ENCODE measurements around the gene AQP2. TPM values are rescaled to one million over a fixed set of nuclear protein-coding genes. Genes with fewer than 3 reads are reported as not detected.

The AQP2 gene
- total and polyA plus RNA-seq, 2 of the 4 experiments (the other 2 are of a cell fraction), result not detected

GRCh38 chr12:49961993-49962764 lies 11.6 kb downstream of the AQP2 start:
- no peaks in the 10 kb centered on the region for H4K20me1 ChIP-seq (ENCODE audit: insufficient read depth, low read length)
- DNase-seq (no peak), ATAC-seq (ENCODE audit: low read depth) (no peak)
- POLR2A ChIA-PET (ENCODE audit: unreplicated experiment), result no interaction called here
- H3K27me3 ChIP-seq (ENCODE audit: control insufficient read depth, insufficient read depth, low read length), result peaks cover 90% of the 10 kb centered on the region
- H2BK15ac ChIP-seq (ENCODE audit: low read depth, low read length), result no peak overlapping the region
- no peak overlapping the region for H3K56ac ChIP-seq (ENCODE audit: extremely low read depth, insufficient read depth, low read length)
- no peak overlapping the region for H3K4me3 ChIP-seq (ENCODE audit: insufficient read depth, low read depth, low read length)
- H2BK5ac ChIP-seq (ENCODE audit: low read depth, low read length, poor library complexity, severe bottlenecking), result no peak overlapping the region
- intact Hi-C loops (cut with micrococcal nuclease) (loop anchor here (10.0 kb wide), 1 partner anchor 213 kb away; no protein-coding TSS in a partner anchor), in situ Hi-C loops (cut with MboI; ENCODE audit: low sequenced_read_pairs) (loop anchor here (10.0 kb wide), 1 partner anchor 187 kb away; no protein-coding TSS in a partner anchor), dilution Hi-C loops (cut with HindIII; ENCODE audit: low sequenced_read_pairs, unreplicated experiment) (no loop called here)
- H2AFZ ChIP-seq (replicated peaks; ENCODE audit: low read length, poor library complexity), result no peak overlapping the region
- no peak overlapping the region for H3K27ac ChIP-seq (ENCODE audit: insufficient read depth, low read length)
- no peak overlapping the region for H3K23ac ChIP-seq (ENCODE audit: low read depth, low read length)
- H3K4me1 ChIP-seq (ENCODE audit: control insufficient read depth, insufficient read depth, low read length), result no peaks in the 10 kb centered on the region
- no TSS peak for BruUV-seq (replicated peaks)
- 61% methylated on average over 21 of the region's 37 CpGs; no CpG with 5 or more reads in 1 of the 2 experiments for WGBS, 2 experiments (ENCODE audit: extremely low coverage in 2 of 2, insufficient read length in 1 of 2)
- H4K5ac ChIP-seq (ENCODE audit: low read depth, low read length), result no peak overlapping the region
- H2AK9ac ChIP-seq (replicated peaks; ENCODE audit: low read depth, low read length, poor library complexity), result no peak overlapping the region
- no peaks in the 10 kb centered on the region for H3K9me3 ChIP-seq (ENCODE audit: control insufficient read depth, insufficient read depth, low read length)
- H3K9ac ChIP-seq (ENCODE audit: low read depth, low read length), result no peak overlapping the region
- CTCF ChIA-PET, result interaction anchor here (0.9 kb wide), 1 partner anchor 16 kb away, joined by 3 read pairs; no protein-coding TSS in a partner anchor
- H2BK120ac ChIP-seq (ENCODE audit: low read depth, low read length), result no peak overlapping the region
- no peaks in the 10 kb centered on the region for H3K79me1 ChIP-seq (ENCODE audit: low read depth in 1 of 2, low read length in 2 of 2)
- H3K4me2 ChIP-seq (ENCODE audit: low read depth, low read length), result no peak overlapping the region
- no peak overlapping the region for H4K91ac ChIP-seq (ENCODE audit: insufficient read depth, low read depth, low read length)
- no peak overlapping the region for H3K14ac ChIP-seq (replicated peaks; ENCODE audit: low read depth, low read length)
- H2AK5ac ChIP-seq (ENCODE audit: low read depth, low read length), result no peak overlapping the region
- no peak overlapping the region for H3K4ac ChIP-seq (ENCODE audit: low read depth, low read length)
- no peak overlapping the region for H2BK20ac ChIP-seq (ENCODE audit: low read depth, low read length)
- H3K9me1 ChIP-seq (ENCODE audit: insufficient read depth, low read length), result no peaks in the 10 kb centered on the region
- no peak overlapping the region for H3K18ac ChIP-seq (ENCODE audit: low read depth, low read length)
- H3K36me3 ChIP-seq (ENCODE audit: control insufficient read depth, insufficient read depth, low read length), result no peaks in the 10 kb centered on the region
- H4K8ac ChIP-seq (ENCODE audit: low read depth in 2 of 2, low read length in 2 of 2), result no peak overlapping the region
- TF ChIP-seq SMC3 (IDR thresholded peaks at IDR 0.05; ENCODE audit: low read depth, low read length) (no peak), FOS (IDR thresholded peaks at IDR 0.05; ENCODE audit: low read depth, low read length) (no peak), POLR2A (IDR thresholded peaks at IDR 0.05; ENCODE audit: low read depth, low read length) (no peak), NFE2L2 (IDR thresholded peaks at IDR 0.05; ENCODE audit: low read depth, low read length) (no peak), BHLHE40 (IDR thresholded peaks at IDR 0.05; ENCODE audit: low read depth, low read length) (no peak), MAZ (IDR thresholded peaks at IDR 0.05; ENCODE audit: borderline replicate concordance, low read depth, low read length) (no peak), CEBPB (IDR thresholded peaks at IDR 0.05; ENCODE audit: low read depth, low read length) (no peak), RFX5 (IDR thresholded peaks at IDR 0.05; ENCODE audit: low read depth, low read length) (no peak), RAD21 (IDR thresholded peaks at IDR 0.05; ENCODE audit: low read length) (no peak), MXI1 (IDR thresholded peaks at IDR 0.05; ENCODE audit: borderline replicate concordance, low read depth, low read length) (no peak), RCOR1 (IDR thresholded peaks at IDR 0.05; ENCODE audit: insufficient replicate concordance, low read length) (no peak), CTCF (conservative IDR thresholded peaks at IDR 0.05; ENCODE audit: low read depth, low read length) (no peak), ELK1 (IDR thresholded peaks at IDR 0.05; ENCODE audit: borderline replicate concordance, low read depth, low read length) (no peak), CHD1 (IDR thresholded peaks at IDR 0.05; ENCODE audit: low read depth, low read length) (no peak), MAFK (IDR thresholded peaks at IDR 0.05; ENCODE audit: low read depth, low read length) (no peak)

Measured in IMR-90 (cell line).